K562 treated with DMSO at 1 percent for 12 hours (cell line): ENCODE data around the gene TRIM63. TPM values are rescaled to one million over a fixed set of nuclear protein-coding genes. Genes with fewer than 3 reads are reported as not detected.

Experiments
- total RNA-seq: library from RNA; unstranded; fragments of 300-600 nt; gene quantifications from 2 replicates; pipeline ENCODE4 v1.2.3, GENCODE V29; 2022; ENCODE audit not compliant: insufficient read depth

The TRIM63 gene
- 0.37 TPM in 1 of 2 replicates, not detected in the other for total RNA-seq

GRCh38 chr1:26067432-26067911 lies at the start of gene TRIM63:
TRIM63 (minus strand) TSS chr1:26067630; CDS start chr1:26067494, 136 bp downstream.

GRCh38 chr1:26111530-26112406 lies 44.3 kb upstream of the TRIM63 start, which contains the start of gene PDIK1L:
PDIK1L (plus strand) TSS chr1:26111824; CDS start chr1:26114309, 2,485 bp downstream.

DNA sequence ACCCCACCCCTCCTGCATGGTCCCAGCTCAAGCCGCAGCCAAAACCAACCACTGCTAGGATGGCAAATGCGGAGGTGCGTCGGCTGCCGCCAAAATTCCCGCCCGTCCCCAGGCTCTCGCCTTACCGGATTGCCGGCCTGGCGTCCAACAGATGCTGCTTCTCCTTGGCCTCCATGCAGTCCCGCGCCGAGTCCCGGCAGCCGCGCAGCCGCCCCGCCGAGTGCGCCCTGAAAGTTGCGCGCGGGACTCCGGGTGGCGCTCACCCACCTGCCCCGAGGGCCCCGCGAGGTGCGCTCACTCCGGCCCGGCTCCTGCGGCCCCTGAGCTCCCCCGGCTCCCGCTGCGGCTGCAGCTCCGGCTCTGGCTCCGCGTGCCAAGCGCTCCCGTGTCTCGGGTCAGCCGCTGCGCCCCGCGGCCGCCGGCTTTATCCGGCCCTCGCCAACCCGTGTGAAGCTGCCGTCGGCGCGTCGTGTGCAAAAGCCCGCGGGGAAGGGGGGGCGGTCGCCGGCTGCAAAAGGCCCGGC lies 21.6 kb downstream of the TRIM63 start, which contains the start of gene SLC30A2:
TSS of gene SLC30A2 (minus strand) at position 397 of the 524 bp plus-strand sequence. CDS start at position 175, 222 bp downstream.

DNA sequence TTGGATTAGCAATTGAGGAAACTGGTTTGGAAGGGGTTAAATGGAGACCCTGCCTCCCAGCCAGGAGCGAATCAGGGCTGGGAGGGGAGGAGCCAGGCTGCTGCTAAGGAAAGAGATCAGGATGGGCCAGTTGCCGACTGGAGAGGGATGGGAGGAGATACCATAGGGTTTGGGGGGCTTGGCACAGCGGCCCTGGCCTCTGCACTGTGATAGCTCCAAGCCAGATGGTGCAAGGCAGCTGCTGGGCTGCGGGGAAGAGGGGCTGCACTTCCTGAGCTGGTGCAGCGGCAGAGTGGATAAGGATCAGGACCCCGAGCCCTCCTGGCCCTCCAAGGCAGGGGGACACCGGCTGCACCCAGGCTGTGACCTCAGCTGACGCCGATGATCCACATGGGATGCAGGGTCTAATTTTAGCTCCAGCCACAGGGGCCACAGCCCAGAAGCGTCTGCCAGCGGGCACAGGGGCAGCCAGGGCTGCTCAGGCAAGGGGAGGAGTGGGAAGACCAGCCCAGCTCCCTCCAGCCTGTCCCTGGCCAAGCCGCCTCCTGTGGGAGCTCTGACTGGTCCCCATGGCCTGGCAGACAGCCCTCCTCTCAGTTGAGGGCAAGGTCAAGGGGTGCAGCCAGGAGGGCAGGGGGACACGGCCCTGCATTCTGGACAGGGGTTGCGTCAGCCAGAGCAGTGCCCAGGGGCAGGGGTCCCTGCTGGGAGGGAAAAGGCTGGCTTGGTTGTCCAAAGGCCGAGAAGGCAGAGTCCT lies 45.6 kb downstream of the TRIM63 start, which contains the start of gene EXTL1:
TSS of gene EXTL1 (plus strand) at position 129 of the 757 bp plus-strand sequence. CDS start 872 bp downstream, outside the sequence.

Other genes starting within 250 kb of the TRIM63 start
- 46.8 and 67.5 TPM in 2 replicates for gene MTFR1L, start 247.7 kb downstream of the TRIM63 start, total RNA-seq
- 20.6 and 22.3 TPM in 2 replicates for gene AUNIP, start 208.2 kb downstream of the TRIM63 start, total RNA-seq
- 3.5 and 4.5 TPM in 2 replicates for gene PAQR7, start 191.9 kb downstream of the TRIM63 start, total RNA-seq
- gene STMN1, start 161.2 kb downstream of the TRIM63 start, total RNA-seq, result 488 and 581 TPM in 2 replicates
- 5.4 and 8.6 TPM in 2 replicates for gene PAFAH2, start 69.6 kb downstream of the TRIM63 start, total RNA-seq
- 0.38 TPM in 1 of 2 replicates, not detected in the other for gene EXTL1, start 45.9 kb downstream of the TRIM63 start, total RNA-seq
- not detected in 2 replicates for gene SLC30A2, start 21.5 kb downstream of the TRIM63 start, total RNA-seq
- 4.8 and 16.2 TPM in 2 replicates for gene PDIK1L, start 44.2 kb upstream of the TRIM63 start, total RNA-seq
- gene FAM110D, start 91.4 kb upstream of the TRIM63 start, total RNA-seq, result 0.47 and 0.70 TPM in 2 replicates
- gene C1orf232, start 101.3 kb upstream of the TRIM63 start, total RNA-seq, result not detected in 2 replicates
- 71.2 and 131 TPM in 2 replicates for gene ZNF593, start 102.3 kb upstream of the TRIM63 start, total RNA-seq
- 4.6 TPM in 1 of 2 replicates, not detected in the other for gene ZNF593OS, start 104.2 kb upstream of the TRIM63 start, total RNA-seq
- gene CNKSR1, start 109.9 kb upstream of the TRIM63 start, total RNA-seq, result 0.62 and 0.64 TPM in 2 replicates
- gene CATSPER4, start 123.0 kb upstream of the TRIM63 start, total RNA-seq, result not detected in 2 replicates
- 37.8 and 85.8 TPM in 2 replicates for gene CEP85, start 166.6 kb upstream of the TRIM63 start, total RNA-seq
- 70.9 and 79.9 TPM in 2 replicates for gene SH3BGRL3, start 212.5 kb upstream of the TRIM63 start, total RNA-seq
- gene UBXN11, start 239.0 kb upstream of the TRIM63 start, total RNA-seq, result 15.6 and 18.2 TPM in 2 replicates